ENCODE results near the gene TANGO2.

TANGO2 gene

DNA sequence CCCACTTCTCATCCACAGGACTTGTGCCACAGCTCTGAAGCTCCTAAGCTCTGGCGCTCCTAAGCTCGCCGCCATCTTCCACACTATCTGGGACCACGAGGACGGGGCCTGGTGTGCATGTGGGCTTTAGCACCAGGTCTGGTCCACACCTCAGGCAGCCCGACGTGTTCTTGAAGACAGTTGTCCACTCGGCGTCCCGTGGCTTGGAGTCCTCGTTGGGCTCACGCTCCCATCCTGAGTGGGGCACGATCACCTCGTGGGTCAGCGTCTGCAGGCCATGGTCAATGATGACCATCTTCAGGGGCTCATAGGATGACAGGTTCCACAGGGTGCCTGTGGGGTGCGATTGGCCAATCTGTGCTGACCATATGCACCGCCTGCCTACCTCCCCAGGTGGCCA is 42.2 kb upstream of the TANGO2 start:
- Histone ChIP-seq H3K4me1 (ENCODE audit: control insufficient read depth, low read depth, low read length) (peaks cover 8% of the 10 kb centered on the region), H3K36me3 (ENCODE audit: control insufficient read depth, insufficient read depth, low read length) (peaks cover 4% of the 10 kb centered on the region), H3K4me3 (ENCODE audit: low read length) (no peak overlapping the region), H3K4ac (ENCODE audit: low read depth, low read length) (no peak overlapping the region), H4K5ac (ENCODE audit: low read length) (no peak overlapping the region), H3K56ac (ENCODE audit: low read length) (no peak overlapping the region), H3K18ac (ENCODE audit: low read length) (no peak overlapping the region), H3K79me1 (ENCODE audit: low read length) (no peaks in the 10 kb centered on the region), H3K23ac (ENCODE audit: low read length) (no peak overlapping the region), H3K4me2 (ENCODE audit: low read length) (no peak overlapping the region), H2BK5ac (ENCODE audit: low read length) (no peak overlapping the region), H3K27me3 (ENCODE audit: insufficient read depth, low read length, poor library complexity) (no peaks in the 10 kb centered on the region), H3K27ac (ENCODE audit: low read depth, low read length) (no peak overlapping the region), H2BK120ac (ENCODE audit: low read depth, low read length) (no peak overlapping the region), H2AK5ac (ENCODE audit: low read length) (no peak overlapping the region), H3K9ac (ENCODE audit: low read length) (no peak overlapping the region), H2BK15ac (replicated peaks; ENCODE audit: low read depth) (no peak overlapping the region), H3K79me2 (ENCODE audit: control insufficient read depth, insufficient read depth, low read length) (no peaks in the 10 kb centered on the region), H4K8ac (ENCODE audit: low read depth, low read length) (no peak overlapping the region)
- no peak for DNase-seq
- WGBS (ENCODE audit: extremely low coverage, insufficient coverage, low lambda C conversion rate): no CpG with 5 or more reads among the region's 17 CpGs

DNA sequence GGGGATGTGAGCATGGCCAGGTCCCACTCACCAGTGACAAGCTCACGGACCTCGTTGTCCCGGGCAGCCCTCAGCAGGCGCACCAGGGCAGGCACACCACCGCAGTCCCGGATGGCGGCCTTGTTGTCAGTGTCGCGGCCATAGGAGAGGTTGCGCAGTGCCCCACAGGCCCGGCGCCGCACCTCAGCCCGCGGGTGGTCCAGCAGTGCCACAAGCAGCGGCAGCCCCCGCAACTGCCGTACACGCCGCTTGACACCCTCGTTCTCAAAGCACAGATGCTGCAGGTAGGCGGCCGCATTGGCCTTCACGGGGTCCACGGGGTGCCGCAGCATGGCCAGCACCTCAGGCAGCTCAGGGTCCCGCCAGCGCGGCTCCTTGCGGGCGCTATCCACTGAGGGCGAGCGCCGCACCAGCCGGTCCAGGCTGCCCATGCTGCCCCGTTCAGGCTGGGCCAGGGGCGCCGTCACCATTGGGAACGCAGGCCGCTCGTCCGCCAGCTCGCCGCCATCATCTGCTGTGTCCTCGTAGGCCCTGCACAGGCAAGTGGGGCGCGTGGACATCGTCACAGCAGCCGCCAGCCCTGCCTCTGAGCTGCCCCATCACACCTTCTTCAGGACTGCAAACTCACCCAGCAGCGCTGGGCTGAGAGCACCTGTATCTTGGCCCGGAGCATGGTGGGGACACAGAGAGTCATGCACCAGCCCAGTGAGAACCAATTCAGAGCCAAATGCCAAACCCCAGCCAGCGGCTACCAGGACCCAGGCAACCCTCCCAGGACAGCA is 41.0 kb upstream of the TANGO2 start:
- Histone ChIP-seq H4K8ac (ENCODE audit: low read depth, low read length) (no peak overlapping the region), H3K23ac (ENCODE audit: low read length) (no peak overlapping the region), H3K36me3 (ENCODE audit: control insufficient read depth, insufficient read depth, low read length) (peaks cover 4% of the 10 kb centered on the region), H3K79me1 (ENCODE audit: low read length) (no peaks in the 10 kb centered on the region), H2BK5ac (ENCODE audit: low read length) (no peak overlapping the region), H3K56ac (ENCODE audit: low read length) (no peak overlapping the region), H2AK5ac (ENCODE audit: low read length) (no peak overlapping the region), H3K9ac (ENCODE audit: low read length) (no peak overlapping the region), H4K5ac (ENCODE audit: low read length) (no peak overlapping the region), H2BK15ac (replicated peaks; ENCODE audit: low read depth) (no peak overlapping the region), H3K79me2 (ENCODE audit: control insufficient read depth, insufficient read depth, low read length) (no peaks in the 10 kb centered on the region), H3K27me3 (ENCODE audit: insufficient read depth, low read length, poor library complexity) (no peaks in the 10 kb centered on the region), H3K27ac (ENCODE audit: low read depth, low read length) (no peak overlapping the region), H2BK120ac (ENCODE audit: low read depth, low read length) (no peak overlapping the region), H3K18ac (ENCODE audit: low read length) (no peak overlapping the region), H3K4me3 (ENCODE audit: low read length) (no peak overlapping the region), H3K4me2 (ENCODE audit: low read length) (no peak overlapping the region), H3K4me1 (ENCODE audit: control insufficient read depth, low read depth, low read length) (peaks cover 7% of the 10 kb centered on the region), H3K4ac (ENCODE audit: low read depth, low read length) (no peak overlapping the region)
- no CpG with 5 or more reads among the region's 52 CpGs for WGBS (ENCODE audit: extremely low coverage, insufficient coverage, low lambda C conversion rate)
- no peak for DNase-seq

DNA sequence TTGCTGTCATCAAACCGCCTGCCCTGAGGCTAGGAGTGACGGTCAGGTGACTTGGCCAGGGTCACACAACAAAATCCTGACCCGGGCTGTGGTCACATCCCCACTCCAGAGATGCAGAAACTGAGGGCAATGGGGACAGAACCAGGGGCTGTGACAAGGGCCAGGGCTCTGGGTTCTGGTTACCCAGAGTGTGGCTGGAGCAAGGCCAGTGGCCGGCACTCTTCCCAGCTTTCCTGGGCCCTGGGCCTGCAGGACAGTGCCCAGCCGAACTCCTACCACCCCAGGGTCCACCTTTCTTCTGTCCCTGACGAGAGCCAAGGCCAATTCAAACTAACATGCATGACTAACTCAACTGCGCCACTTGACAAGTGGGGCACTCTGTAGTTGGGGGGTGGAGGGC is 40.1 kb upstream of the TANGO2 start:
- H3K79me2 ChIP-seq (ENCODE audit: control insufficient read depth, insufficient read depth, low read length): no peaks in the 10 kb centered on the region
- peaks cover 4% of the 10 kb centered on the region for H3K36me3 ChIP-seq (ENCODE audit: control insufficient read depth, insufficient read depth, low read length)
- H3K4me3 ChIP-seq (ENCODE audit: low read length): no peak overlapping the region
- H3K56ac ChIP-seq (ENCODE audit: low read length): no peak overlapping the region
- WGBS (ENCODE audit: extremely low coverage, insufficient coverage, low lambda C conversion rate): no CpG with 5 or more reads among the region's 7 CpGs
- no peak overlapping the region for H2AK5ac ChIP-seq (ENCODE audit: low read length)
- H3K9ac ChIP-seq (ENCODE audit: low read length): no peak overlapping the region
- no peak overlapping the region for H3K4ac ChIP-seq (ENCODE audit: low read depth, low read length)
- no peak overlapping the region for H3K4me2 ChIP-seq (ENCODE audit: low read length)
- H3K27me3 ChIP-seq (ENCODE audit: insufficient read depth, low read length, poor library complexity): no peaks in the 10 kb centered on the region
- no peak overlapping the region for H2BK120ac ChIP-seq (ENCODE audit: low read depth, low read length)
- H3K4me1 ChIP-seq (ENCODE audit: control insufficient read depth, low read depth, low read length): no peaks in the 10 kb centered on the region
- no peak overlapping the region for H4K8ac ChIP-seq (ENCODE audit: low read depth, low read length)
- H3K79me1 ChIP-seq (ENCODE audit: low read length): peaks cover 2% of the 10 kb centered on the region
- no peak overlapping the region for H3K27ac ChIP-seq (ENCODE audit: low read depth, low read length)
- no peak for DNase-seq
- no peak overlapping the region for H4K5ac ChIP-seq (ENCODE audit: low read length)
- H2BK5ac ChIP-seq (ENCODE audit: low read length): no peak overlapping the region
- no peak overlapping the region for H3K23ac ChIP-seq (ENCODE audit: low read length)
- H3K18ac ChIP-seq (ENCODE audit: low read length): no peak overlapping the region
- H2BK15ac ChIP-seq (replicated peaks; ENCODE audit: low read depth): no peak overlapping the region

DNA sequence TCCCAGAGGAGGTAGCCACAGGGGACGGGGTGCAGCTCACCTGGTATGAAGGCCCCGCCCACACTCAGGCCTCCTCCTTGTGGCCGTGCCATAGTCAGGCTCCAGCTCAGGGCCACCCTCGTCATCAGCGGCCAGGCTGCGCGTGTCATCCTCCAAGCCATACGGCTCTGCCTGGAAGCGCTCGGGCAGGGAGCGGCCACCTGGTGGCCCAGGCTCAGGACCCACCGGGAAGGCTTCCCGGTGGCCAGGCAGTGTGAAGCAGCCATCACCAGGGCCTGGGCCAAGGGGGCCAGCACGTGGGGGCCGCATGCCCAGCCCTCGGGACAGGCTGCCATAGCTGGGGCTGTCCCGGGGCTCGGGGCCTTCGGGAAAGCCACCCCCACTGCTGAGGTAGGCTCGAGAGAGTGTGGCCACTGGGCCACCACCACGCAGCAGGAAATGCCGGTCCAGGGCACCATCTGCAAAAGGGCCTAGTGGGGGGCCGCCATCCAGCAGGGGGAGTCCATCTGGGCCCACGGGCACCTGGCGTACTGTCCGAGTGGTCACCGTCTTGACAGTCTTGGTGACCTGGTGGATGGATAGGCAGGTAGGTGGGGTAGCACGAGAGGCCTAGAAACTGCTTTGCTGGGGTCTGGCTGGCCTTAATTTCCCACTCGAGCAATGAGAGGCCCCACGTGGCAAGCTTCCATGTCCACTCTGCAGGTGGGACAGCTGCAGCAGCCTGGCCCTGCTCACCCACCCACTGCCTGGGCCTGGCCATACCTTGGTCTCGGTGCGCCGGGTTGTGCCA is 39.5 kb upstream of the TANGO2 start:
- H3K4me3 ChIP-seq (ENCODE audit: low read length): no peak overlapping the region
- no peak overlapping the region for H3K9ac ChIP-seq (ENCODE audit: low read length)
- H3K18ac ChIP-seq (ENCODE audit: low read length): no peak overlapping the region
- H4K8ac ChIP-seq (ENCODE audit: low read depth, low read length): no peak overlapping the region
- peaks cover 4% of the 10 kb centered on the region for H3K36me3 ChIP-seq (ENCODE audit: control insufficient read depth, insufficient read depth, low read length)
- H3K79me2 ChIP-seq (ENCODE audit: control insufficient read depth, insufficient read depth, low read length): no peaks in the 10 kb centered on the region
- no peak overlapping the region for H4K5ac ChIP-seq (ENCODE audit: low read length)
- no peak overlapping the region for H3K23ac ChIP-seq (ENCODE audit: low read length)
- WGBS (ENCODE audit: extremely low coverage, insufficient coverage, low lambda C conversion rate): no CpG with 5 or more reads among the region's 33 CpGs
- no peak overlapping the region for H3K56ac ChIP-seq (ENCODE audit: low read length)
- no peak overlapping the region for H3K27ac ChIP-seq (ENCODE audit: low read depth, low read length)
- no peak for DNase-seq
- no peak overlapping the region for H2BK15ac ChIP-seq (replicated peaks; ENCODE audit: low read depth)
- H2BK120ac ChIP-seq (ENCODE audit: low read depth, low read length): no peak overlapping the region
- peaks cover 7% of the 10 kb centered on the region for H3K79me1 ChIP-seq (ENCODE audit: low read length)
- H3K4me2 ChIP-seq (ENCODE audit: low read length): no peak overlapping the region
- H2AK5ac ChIP-seq (ENCODE audit: low read length): no peak overlapping the region
- no peak overlapping the region for H3K4ac ChIP-seq (ENCODE audit: low read depth, low read length)
- H3K4me1 ChIP-seq (ENCODE audit: control insufficient read depth, low read depth, low read length): peaks cover 5% of the 10 kb centered on the region
- no peaks in the 10 kb centered on the region for H3K27me3 ChIP-seq (ENCODE audit: insufficient read depth, low read length, poor library complexity)
- no peak overlapping the region for H2BK5ac ChIP-seq (ENCODE audit: low read length)

DNA sequence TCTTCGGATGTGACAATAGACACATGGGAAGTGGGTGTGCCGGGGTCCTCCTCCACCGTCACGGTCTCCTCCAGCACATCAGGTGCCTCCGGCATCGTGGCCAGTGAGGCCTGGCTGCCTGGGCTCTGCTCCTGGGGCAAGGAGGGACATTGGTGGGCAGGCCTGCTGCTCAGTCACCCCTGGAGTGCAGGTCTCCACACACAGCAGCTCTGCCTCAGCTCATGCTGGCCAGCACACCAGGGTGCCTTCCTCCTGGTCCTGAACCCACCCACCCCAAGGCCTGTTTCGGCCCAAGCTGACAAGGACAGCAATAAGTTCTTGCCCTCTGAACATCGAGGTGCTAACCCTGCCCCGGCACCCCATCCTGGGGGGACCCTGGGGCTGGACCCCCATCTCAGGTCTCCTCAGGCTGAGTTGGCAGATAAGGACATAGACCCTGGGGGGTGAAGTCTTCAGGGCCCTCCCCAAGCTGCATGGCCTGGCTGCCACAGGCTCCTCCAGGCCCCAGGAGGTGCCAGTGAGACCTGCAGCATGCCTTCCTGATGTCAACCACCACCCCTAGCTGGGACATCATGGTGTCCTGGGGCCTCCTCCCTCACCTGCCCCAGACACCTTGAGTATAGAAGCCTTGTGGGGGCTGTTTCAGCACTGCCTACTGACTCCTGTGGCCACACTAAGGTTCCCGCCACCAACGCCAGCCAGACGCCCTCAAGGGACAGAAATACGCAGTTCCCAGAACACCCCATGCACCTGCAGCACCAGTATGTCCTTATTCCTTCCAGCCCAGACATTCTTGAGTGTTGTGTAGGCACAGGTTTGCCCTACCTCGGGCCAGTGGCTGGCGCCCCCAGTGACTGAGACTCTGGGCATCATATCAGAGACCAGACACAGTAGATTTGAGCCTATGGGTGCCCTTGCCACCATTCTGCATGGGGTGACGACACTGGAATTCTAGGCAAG is 38.7 kb upstream of the TANGO2 start:
- Histone ChIP-seq H2BK15ac (replicated peaks; ENCODE audit: low read depth) (no peak overlapping the region), H3K4me2 (ENCODE audit: low read length) (no peak overlapping the region), H3K18ac (ENCODE audit: low read length) (no peak overlapping the region), H3K4me3 (ENCODE audit: low read length) (no peak overlapping the region), H3K36me3 (ENCODE audit: control insufficient read depth, insufficient read depth, low read length) (peaks cover 4% of the 10 kb centered on the region), H2BK120ac (ENCODE audit: low read depth, low read length) (no peak overlapping the region), H4K5ac (ENCODE audit: low read length) (no peak overlapping the region), H3K27me3 (ENCODE audit: insufficient read depth, low read length, poor library complexity) (no peaks in the 10 kb centered on the region), H3K9ac (ENCODE audit: low read length) (no peak overlapping the region), H3K4ac (ENCODE audit: low read depth, low read length) (no peak overlapping the region), H3K79me1 (ENCODE audit: low read length) (peaks cover 7% of the 10 kb centered on the region), H2BK5ac (ENCODE audit: low read length) (no peak overlapping the region), H2AK5ac (ENCODE audit: low read length) (no peak overlapping the region), H3K56ac (ENCODE audit: low read length) (no peak overlapping the region), H4K8ac (ENCODE audit: low read depth, low read length) (no peak overlapping the region), H3K4me1 (ENCODE audit: control insufficient read depth, low read depth, low read length) (peaks cover 5% of the 10 kb centered on the region), H3K23ac (ENCODE audit: low read length) (no peak overlapping the region), H3K27ac (ENCODE audit: low read depth, low read length) (no peak overlapping the region), H3K79me2 (ENCODE audit: control insufficient read depth, insufficient read depth, low read length) (no peaks in the 10 kb centered on the region)
- WGBS (ENCODE audit: extremely low coverage, insufficient coverage, low lambda C conversion rate): no CpG with 5 or more reads among the region's 16 CpGs
- no peak for DNase-seq
